DMS153 (cell line): ENCODE results near the gene TIMELESS.
A peak's percentile ranks its signal among the peaks of the same experiment; 100 is the strongest.
"Not testable (repeated sequence)": the region's sequence is repeated elsewhere in the genome, so short reads cannot be mapped to it uniquely, and the experiment has no call there.

Experiments
- DNase-seq: peaks from one replicate; lab custom pipeline; 2025; lab: John Stamatoyannopoulos, UW

Gene TIMELESS, protein sequence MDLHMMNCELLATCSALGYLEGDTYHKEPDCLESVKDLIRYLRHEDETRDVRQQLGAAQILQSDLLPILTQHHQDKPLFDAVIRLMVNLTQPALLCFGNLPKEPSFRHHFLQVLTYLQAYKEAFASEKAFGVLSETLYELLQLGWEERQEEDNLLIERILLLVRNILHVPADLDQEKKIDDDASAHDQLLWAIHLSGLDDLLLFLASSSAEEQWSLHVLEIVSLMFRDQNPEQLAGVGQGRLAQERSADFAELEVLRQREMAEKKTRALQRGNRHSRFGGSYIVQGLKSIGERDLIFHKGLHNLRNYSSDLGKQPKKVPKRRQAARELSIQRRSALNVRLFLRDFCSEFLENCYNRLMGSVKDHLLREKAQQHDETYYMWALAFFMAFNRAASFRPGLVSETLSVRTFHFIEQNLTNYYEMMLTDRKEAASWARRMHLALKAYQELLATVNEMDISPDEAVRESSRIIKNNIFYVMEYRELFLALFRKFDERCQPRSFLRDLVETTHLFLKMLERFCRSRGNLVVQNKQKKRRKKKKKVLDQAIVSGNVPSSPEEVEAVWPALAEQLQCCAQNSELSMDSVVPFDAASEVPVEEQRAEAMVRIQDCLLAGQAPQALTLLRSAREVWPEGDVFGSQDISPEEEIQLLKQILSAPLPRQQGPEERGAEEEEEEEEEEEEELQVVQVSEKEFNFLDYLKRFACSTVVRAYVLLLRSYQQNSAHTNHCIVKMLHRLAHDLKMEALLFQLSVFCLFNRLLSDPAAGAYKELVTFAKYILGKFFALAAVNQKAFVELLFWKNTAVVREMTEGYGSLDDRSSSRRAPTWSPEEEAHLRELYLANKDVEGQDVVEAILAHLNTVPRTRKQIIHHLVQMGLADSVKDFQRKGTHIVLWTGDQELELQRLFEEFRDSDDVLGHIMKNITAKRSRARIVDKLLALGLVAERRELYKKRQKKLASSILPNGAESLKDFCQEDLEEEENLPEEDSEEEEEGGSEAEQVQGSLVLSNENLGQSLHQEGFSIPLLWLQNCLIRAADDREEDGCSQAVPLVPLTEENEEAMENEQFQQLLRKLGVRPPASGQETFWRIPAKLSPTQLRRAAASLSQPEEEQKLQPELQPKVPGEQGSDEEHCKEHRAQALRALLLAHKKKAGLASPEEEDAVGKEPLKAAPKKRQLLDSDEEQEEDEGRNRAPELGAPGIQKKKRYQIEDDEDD

DNA sequence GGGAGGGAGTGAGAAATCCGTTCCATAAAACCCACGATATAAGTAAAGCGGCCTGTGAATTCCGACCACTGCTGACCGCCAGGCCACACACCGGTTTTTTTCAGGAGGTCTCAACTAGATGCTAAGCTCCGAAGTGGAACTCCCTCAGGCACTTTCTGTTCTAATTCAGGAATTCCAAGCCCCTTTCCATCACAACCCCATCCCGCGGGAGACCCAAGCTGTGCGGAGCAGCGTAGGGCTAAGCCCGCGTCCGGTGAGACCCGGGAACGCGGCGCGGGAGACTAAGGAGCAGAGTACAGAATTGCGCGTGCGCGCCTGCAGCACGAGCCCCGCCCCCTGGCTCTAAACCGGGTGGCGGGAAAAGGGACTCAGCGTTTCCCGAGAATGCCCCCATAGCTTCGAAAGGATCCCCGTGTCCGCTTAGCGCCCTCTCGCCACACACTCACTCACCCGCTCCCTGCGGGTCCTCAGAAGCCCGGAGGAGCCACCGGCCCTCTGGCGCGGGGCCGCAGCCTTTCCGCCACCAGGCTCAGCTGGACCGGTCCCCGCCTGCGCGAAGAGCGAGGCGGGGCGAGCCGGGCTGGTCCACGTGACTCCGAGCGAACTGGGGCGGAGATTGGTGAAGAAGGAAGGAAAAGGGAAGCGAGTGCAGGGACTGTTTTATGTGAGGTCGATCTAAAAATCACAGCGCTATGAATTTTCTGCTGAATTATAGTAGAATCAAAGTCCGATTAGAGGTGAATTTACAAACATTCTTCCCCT, at the start of gene TIMELESS:
Gene TIMELESS, minus strand, starts transcription at position 567 of the 762 bp plus-strand sequence. CDS start 15,256 bp downstream, outside the sequence.
- peak; percentile 87 for DNase-seq

DNA sequence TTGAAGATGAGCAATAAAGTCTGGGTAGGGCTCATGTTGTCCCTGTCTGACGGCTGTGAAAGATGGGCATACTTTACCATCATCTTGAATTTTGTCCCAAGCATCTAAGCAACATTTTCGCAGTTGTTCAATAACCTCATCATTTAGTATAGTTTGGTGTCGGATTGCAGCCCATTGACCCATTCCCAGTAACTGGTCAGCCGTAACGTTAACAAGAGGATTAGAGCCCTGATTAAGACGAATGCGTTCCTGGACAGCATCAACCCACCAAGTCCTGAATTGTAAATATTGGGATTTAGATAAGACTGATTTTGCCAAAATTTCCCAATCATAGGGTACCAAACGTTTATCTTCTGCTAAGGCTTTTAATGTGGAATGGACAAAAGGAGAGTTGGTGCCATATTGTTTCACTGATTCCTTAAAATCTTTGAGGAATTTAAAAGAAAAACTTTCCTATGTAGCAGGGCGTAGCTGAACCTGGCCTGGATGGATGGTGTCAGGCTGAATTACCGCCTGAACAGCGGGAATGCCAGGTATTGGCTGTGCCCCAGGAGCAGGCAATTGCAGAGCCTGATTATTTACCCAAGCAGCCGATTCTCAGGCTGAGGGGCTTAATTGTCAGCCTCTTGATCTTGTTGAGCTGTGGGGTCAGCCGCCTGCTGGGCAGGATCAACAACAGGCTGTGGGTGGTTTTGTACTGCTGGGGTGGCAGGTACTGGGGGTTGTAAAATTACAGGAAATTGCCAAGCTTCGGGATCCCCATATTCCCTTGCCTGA, 49.1 kb upstream of the TIMELESS start:
- DNase-seq, result not testable (repeated sequence)

DNA sequence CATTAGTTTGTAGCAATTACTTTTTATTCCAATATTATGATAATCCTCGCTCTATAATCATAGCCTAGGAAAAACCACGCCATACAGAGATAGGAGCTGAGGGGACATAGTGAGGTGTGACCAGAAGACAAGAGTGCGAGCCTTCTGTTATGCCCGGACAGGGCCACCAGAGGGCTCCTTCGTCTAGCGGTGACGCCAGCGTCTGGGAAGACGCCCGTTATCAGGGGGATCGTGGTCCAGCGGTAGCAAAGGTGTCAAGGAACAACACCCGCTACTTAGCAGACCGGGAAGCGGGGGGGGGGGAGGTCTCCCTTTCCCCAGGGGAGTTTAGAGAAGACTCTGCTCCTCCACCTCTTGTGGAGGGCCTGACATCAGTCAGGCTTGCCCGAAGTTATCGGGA, 47.5 kb upstream of the TIMELESS start:
- not testable (repeated sequence) for DNase-seq

DNA sequence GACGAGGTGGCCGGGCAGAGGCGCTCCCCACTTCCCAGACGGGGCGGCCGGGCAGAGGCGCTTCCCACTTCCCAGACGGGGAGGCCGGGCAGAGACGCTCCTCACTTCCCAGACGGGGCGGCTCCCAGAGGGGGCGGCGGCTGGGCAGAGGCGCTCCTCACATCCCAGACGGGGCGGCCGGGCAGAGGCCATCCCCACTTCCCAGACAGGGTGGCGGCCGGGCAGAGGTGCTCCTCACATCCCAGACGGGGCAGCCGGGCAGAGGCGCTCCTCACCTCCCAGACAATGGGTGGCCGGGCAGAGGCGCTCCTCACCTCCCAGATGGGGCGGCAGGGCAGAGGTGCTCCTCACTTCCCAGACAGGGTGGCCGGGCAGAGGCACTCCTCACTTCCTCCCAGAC, 45.3 kb upstream of the TIMELESS start:
- not testable (repeated sequence) for DNase-seq

DNA sequence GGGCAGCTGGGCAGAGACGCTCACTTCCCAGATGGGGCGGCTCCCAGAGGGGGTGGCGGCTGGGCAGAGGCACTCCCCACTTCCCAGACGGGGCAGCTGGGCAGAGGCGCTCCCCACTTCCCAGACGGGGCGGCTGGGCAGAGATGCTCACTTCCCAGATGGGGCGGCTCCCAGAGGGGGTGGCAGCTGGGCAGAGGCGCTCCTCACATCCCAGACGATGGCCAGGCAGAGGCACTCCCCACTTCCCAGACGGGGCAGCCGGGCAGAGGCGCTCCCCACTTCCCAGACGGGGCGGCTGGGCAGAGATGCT, 44.8 kb upstream of the TIMELESS start:
- not testable (repeated sequence) for DNase-seq

DNA sequence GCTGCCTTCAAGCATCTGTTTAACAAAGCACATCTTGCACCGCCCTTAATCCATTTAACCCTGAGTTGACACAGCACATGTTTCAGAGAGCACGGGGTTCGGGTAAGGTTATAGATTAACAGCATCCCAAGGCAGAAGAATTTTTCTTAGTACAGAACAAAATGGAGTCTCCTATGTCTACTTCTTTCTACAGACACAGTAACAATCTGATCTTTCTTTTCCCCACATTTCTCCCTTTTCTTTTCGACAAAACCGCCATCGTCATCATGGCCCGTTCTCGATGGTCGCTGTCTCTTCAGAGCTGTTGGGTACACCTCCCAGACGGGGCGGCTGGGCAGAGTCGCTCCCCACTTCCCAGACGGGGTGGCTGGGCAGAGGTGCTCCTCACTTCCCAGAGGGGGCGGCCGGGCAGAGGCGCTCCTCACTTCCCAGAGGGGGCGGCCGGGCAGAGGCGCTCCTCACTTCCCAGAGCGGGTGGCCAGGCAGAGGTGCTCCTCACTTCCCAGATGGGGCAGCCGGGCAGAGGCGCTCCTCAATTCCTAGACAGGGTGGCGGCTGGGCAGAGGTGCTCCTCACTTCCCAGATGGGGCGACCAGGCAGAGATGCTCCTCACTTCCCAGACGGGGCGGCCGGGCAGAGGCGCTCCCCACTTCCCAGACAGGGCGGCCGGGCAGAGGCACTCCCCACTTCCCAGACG, 44.3 kb upstream of the TIMELESS start:
- DNase-seq, result not testable (repeated sequence)

DNA sequence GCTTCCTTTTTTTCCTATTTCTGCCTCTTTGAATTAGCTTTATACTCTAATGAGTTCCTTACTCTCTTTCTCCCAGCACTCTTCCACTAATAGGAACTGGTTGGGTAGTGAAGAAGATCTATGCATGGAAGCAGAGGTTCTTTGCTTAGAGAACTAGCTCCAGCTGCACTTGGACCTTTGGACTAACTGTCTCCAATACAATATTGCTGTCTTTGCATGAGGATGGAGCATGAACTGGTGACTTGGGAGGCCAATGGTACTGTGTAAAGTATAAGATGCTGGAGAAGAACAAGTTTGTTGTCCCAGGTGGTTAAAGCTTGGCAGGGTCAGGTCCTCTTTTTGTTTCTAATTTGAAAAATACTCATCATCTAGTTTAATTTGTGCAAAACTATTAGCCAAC, 41.1 kb upstream of the TIMELESS start:
- no peak for DNase-seq

DNA sequence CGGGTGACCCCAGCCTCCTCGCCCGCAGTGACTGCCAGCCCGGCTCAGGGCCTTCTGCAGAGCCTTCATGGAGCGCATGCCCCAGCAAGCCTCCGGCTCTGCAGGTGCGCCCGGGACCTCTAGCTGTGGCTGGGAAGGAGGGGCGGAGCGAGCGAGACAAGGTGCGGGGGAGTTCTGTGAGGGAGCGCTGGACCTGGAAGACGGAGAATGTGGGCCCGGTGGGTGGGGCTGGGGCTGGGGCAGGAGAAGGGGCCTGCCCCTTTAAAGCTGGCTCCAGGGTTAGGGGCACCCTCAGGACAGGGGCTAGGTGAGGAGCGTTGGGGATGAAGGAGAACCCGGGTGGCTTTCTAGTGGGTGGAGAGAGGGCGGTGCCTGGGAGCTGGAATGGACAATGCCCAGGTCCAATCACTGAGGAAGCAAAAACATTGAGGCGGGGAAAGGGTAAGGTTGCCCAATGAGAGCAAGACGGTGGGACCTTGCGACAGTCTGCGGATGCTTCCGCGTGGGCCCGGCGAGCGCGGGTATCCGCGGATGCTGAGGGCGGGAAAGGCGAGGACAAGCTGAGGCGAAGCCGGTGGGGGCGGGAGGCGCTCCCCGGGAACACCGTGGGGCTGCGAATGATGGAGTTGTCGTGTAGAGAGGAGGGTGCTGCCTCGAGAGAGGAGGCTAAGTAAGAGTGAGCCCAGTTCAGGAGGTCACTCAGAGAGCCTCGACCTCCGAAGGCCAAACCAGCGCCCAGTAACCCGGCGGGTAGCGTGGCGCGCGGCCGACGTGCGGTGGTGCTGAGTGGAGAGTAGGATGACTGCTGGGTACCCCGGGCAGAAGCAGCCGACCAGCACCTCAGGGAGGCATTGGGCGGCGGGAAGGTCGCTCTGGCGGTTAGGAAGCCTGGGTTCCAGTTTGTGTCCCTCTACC, 39.1 kb upstream of the TIMELESS start, which contains the start of gene GLS2:
Gene GLS2, minus strand, starts transcription at position 121 of the 915 bp plus-strand sequence. Its CDS starts 43 bp downstream, at position 78.
- peak; percentile 93 for DNase-seq

DNA sequence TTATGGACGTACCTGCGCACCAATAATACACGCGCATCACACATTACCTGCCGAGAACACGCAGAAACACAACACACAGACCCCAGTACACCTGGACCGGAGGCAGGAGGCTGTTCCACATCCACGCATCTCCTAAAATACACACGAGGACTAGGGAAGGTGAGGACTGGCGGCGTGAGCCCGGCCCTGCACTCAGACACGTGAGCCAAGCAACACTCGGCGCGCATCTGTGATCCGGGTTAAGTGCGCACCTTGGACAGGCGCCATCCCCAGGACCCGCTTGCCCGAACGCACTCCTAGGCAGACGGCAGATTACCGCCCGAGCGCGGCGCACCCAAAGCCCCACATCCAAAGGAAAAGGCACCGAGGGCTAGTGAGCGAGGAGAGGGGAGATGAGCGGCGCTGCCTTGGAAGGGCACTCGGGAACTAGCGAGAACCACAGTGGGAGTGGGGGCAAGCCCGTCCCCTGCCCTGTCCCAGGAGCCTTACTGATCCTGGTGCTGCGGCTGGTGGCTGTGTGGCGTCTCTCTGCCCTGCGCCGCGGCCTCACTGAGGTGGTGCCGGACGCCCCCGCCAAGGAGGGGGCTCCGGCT, 38.3 kb upstream of the TIMELESS start:
- DNase-seq, result no peak

DNA sequence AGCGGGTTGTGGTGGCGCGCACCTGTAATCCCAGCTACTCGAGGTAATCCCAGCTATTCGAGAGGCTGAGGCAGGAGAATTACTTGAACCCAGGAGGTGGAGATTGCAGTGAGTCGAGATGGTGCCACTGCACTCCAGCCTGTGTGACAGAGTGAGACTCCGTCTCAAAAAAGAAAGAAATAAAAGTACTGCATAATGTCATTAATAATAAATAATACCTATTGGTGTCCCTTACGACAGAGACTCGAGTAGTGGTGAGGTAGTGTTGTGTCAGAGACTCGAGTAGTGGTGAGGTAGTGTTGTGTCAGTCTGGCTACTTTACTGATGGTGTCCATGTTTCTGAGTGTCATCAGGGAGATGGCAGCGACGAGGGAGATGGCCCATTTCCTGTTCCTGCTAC, 37.5 kb upstream of the TIMELESS start:
- DNase-seq, result no peak

DNA sequence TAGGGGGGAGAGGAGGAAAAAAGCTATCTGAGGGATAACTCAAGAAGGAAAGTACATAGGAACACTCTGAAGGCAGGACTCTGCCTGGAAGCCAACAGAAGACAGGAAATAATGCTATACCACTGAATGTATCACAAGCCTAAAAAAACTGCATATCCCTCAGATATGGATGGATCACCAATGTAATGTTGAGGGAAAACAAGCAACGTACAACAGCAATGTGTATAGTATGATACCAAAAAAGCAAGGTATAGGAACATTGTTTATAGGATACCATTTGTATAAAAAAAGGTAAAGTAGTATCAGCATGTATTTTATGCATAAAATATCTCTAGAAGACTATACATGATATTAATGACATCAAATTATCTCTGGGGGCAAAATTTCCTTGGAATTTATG, 35.3 kb upstream of the TIMELESS start:
- DNase-seq, result no peak

DNA sequence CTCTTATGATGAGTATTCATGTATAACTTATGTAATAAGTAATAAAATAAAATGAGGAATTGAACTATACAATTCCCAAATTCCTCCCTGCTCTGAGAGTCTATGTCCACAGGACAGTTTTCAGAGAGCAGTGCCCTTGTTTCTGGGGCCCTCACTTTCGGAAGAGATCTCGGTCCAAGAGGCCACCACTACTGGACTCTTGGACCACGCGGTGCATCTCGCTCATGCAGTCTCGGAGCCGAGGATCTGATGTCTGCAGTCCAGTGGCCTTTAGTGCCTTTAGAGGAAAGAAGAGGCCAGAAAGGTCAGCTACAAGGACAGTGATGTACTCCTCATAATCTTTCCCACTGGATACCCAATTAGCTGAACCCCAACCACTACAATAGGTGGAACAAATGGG, 30.4 kb upstream of the TIMELESS start:
- no peak for DNase-seq

DNA sequence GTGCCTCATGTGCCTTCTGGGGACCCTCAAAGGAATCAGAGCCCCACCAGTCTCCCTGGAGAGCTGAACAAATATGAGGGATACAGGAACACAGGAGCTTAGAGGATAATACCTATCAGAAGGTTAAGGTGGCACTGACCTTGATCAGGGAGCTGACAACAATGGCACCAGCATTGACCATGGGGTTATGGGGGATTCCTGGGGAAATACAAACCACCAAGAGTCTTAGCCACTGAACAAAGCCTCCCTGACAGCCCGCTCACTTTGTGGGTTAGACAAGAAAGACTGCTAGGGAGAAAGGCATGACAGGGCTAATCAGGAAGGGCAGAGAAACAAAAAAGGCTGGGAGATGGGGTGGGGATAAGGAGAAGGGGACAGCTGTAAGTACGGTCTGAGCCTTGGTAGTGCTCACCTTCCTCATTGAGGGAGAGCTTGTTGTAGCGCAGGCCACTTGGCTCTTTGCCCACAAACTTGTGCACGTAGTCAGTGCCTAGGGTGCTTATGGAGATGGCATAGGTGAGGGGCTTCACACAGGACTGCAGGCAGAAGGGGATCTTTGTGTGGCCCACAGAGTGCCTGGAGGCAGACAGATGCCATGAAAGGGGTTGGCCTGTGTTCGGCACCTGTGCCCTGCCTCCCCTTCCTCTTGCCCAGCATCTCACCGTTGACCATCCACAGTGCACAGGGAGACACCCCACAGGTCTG, 28.4 kb upstream of the TIMELESS start:
- no peak for DNase-seq

DNA sequence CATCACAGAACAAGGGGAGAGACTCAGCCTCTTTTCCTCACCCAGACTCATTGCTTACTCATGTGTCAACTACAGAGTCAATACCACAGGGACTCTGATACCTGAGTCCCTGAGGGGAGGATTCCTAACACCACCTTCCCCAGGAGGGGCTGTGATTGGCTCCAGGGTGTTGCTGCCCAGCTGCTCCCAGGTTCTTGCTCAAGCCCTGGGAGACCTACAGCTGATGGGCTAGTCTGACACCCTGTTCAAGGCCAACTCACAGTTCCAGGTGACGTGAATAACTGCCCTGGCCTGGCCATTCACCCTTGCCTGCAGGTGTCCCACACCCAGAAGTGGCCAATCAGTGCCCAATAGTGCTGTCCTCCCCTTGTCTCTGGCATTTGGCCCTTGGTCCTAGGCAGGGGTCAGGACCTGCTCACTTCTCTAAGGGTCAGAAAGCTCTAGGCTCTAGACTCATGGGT, 27.8 kb upstream of the TIMELESS start:
- no peak for DNase-seq

DNA sequence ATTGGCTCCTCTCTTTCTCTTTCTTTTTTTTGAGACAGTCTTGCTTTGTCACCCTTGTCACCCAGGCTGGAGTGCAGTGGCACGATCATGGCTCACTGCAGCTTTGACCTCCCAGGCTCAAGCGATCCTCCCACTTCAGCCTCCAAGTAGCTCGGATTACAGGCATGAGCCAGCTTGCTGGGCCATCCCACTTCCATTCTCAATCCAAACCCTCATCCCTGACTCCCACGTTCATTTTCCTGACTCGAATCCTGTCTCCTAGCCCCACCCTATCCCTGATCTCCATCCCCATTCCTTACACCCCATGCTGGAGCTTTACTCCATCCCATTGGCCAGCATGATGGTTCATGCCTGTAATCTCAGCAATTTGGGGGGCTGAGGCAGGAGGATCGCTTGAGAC, 26.9 kb upstream of the TIMELESS start:
- no peak for DNase-seq

DNA sequence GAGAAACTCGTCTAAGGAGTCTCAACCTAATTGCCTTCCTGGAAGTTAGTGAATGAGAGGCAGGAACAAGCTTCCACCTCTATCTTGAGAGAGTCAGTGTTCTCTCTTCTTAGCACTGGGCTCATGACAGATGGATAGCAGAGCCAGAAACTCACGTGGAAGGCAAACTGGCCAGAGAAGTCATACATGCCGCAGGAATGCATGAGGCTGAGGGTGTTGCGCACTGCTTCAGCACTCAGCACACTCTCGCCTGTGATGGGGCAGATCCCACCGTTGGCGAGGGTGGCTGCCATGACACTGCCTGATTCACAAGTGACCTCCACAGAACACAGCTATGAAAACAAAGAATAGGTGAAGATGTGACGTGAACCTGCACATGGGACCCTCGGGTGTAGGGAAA, 25.2 kb upstream of the TIMELESS start:
- no peak for DNase-seq

DNA sequence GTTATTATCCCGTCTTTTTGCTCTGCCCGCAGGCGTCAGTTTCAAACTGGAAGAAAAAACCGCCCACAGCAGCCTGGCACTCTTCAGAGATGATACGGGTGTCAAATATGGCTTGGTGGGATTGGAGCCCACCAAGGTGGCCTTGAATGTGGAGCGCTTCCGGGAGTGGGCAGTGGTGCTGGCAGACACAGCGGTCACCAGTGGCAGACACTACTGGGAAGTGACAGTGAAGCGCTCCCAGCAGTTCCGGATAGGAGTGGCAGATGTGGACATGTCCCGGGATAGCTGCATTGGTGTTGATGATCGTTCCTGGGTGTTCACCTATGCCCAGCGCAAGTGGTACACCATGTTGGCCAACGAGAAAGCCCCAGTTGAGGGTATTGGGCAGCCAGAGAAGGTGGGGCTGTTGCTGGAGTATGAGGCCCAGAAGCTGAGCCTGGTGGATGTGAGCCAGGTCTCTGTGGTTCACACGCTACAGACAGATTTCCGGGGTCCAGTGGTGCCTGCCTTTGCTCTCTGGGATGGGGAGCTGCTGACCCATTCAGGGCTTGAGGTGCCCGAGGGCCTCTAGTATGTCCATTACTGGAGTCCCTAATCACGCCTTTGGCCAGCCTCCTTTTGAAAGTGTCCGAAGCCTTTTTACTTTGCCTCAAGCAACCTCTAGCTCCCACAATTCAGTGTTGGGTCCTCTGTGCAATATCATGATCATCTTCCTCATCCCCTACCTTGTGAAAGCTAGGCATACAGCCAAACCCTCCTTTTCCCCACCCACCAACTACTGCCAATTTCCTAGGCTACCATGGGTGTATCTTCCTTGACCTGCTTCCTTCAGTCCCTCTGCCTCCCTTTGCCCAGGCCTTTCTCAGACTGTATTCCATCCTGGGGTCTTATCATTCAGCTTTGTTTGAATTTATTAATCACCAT, 20.0 kb upstream of the TIMELESS start:
- no peak for DNase-seq
